Measurements from ENCODE around the gene GALNT9. TPM values are rescaled to one million over a fixed set of nuclear protein-coding genes. Genes with fewer than 3 reads are reported as not detected.

The GALNT9 gene
- total RNA-seq, 1 experiment from 2014 or later, result 2.6 TPM

DNA sequence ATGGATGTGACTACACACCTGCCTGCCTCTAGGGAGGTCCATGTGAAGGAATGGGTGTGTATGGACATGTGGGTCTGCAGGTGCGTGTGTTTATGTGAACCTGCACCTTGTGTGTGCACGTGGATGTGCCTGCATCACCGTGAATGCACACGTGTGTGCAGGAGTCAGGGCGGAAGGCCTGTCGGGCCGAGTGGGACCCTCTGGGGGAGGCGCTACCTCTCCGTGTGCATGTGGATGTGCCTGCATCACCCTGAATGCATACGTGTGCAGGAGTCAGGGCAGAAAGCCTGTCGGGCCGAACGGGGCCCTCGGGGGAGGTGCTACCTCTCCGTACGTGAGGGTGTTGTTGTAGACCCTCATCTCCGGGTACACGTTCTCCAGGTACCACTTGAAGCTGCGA, 128.6 kb downstream of the GALNT9 start:
- H3K27ac ChIP-seq (ENCODE audit: low read depth, low read length), result no peak overlapping the region
- no peak overlapping the region for H3K4me2 ChIP-seq (ENCODE audit: low read length)
- intact Hi-C loops (cut with micrococcal nuclease), result no loop called here
- ChIA-PET RAD21 (ENCODE audit: low non-redundant PET in 1 of 2, low total read pairs in 2 of 2, uncharacterized antibody in 2 of 2, unreplicated experiment in 2 of 2) (no interaction called here), CTCF (no interaction called here), POLR2A (no interaction called here)
- no peaks in the 10 kb centered on the region for H4K20me1 ChIP-seq (ENCODE audit: insufficient read depth)
- no peaks in the 10 kb centered on the region for H3K9me2 ChIP-seq (ENCODE audit: insufficient read depth)
- ATAC-seq (no peak), DNase-seq (ENCODE audit: low read depth, low spot score) (no peak)
- H3K9me3 ChIP-seq (ENCODE audit: control insufficient read depth in 1 of 2, insufficient read depth in 1 of 2, low read depth in 1 of 2, low read length in 2 of 2), result no peaks in the 10 kb centered on the region
- BruUV-seq (replicated peaks), result no TSS peak
- no peak overlapping the region for H3K9ac ChIP-seq (ENCODE audit: low read length)
- no peak overlapping the region for H2AFZ ChIP-seq (ENCODE audit: low read depth, low read length, poor library complexity, severe bottlenecking)
- no peaks in the 10 kb centered on the region for H3K79me2 ChIP-seq (ENCODE audit: insufficient read depth, low read length)
- no peak overlapping the region for H3K4me3 ChIP-seq (replicated peaks in 1 of 2; ENCODE audit: low read depth in 1 of 2, low read length in 2 of 2)
- no peaks in the 10 kb centered on the region for H3K4me1 ChIP-seq (ENCODE audit: control insufficient read depth in 1 of 2, insufficient read depth in 2 of 2, low read length in 2 of 2)
- no peaks in the 10 kb centered on the region for H3K36me3 ChIP-seq (ENCODE audit: control insufficient read depth in 1 of 2, insufficient read depth in 2 of 2, low read length in 2 of 2)
- H3K27me3 ChIP-seq (ENCODE audit: insufficient read depth, low read length), result no peaks in the 10 kb centered on the region
- TF ChIP-seq ELF1 (IDR thresholded peaks at IDR 0.05; ENCODE audit: borderline replicate concordance, low read depth), result no peak
- TF ChIP-seq, protein P1, sequence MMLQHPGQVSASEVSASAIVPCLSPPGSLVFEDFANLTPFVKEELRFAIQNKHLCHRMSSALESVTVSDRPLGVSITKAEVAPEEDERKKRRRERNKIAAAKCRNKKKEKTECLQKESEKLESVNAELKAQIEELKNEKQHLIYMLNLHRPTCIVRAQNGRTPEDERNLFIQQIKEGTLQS (IDR thresholded peaks at IDR 0.05), result no peak
- TF ChIP-seq YY1 (IDR thresholded peaks at IDR 0.05; ENCODE audit: extremely low read depth, insufficient replicate concordance, low read depth, low read length), result no peak
- TF ChIP-seq EZH2 (IDR thresholded peaks at IDR 0.05), result no peak
- TF ChIP-seq ZFX (IDR thresholded peaks at IDR 0.05), result no peak
- TF ChIP-seq RAD21 (IDR thresholded peaks at IDR 0.05; ENCODE audit: low read depth), result no peak
- TF ChIP-seq, protein P2, sequence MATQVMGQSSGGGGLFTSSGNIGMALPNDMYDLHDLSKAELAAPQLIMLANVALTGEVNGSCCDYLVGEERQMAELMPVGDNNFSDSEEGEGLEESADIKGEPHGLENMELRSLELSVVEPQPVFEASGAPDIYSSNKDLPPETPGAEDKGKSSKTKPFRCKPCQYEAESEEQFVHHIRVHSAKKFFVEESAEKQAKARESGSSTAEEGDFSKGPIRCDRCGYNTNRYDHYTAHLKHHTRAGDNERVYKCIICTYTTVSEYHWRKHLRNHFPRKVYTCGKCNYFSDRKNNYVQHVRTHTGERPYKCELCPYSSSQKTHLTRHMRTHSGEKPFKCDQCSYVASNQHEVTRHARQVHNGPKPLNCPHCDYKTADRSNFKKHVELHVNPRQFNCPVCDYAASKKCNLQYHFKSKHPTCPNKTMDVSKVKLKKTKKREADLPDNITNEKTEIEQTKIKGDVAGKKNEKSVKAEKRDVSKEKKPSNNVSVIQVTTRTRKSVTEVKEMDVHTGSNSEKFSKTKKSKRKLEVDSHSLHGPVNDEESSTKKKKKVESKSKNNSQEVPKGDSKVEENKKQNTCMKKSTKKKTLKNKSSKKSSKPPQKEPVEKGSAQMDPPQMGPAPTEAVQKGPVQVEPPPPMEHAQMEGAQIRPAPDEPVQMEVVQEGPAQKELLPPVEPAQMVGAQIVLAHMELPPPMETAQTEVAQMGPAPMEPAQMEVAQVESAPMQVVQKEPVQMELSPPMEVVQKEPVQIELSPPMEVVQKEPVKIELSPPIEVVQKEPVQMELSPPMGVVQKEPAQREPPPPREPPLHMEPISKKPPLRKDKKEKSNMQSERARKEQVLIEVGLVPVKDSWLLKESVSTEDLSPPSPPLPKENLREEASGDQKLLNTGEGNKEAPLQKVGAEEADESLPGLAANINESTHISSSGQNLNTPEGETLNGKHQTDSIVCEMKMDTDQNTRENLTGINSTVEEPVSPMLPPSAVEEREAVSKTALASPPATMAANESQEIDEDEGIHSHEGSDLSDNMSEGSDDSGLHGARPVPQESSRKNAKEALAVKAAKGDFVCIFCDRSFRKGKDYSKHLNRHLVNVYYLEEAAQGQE (IDR thresholded peaks at IDR 0.05; ENCODE audit: low read depth), result no peak
- TF ChIP-seq SP1 (IDR thresholded peaks at IDR 0.05; ENCODE audit: low read depth), result no peak
- TF ChIP-seq FOSL1 (IDR thresholded peaks at IDR 0.05; ENCODE audit: low read depth), result no peak
- TF ChIP-seq TCF7L2 (IDR thresholded peaks at IDR 0.05; ENCODE audit: borderline replicate concordance, extremely low read depth, insufficient read depth, insufficient read length), result no peak
- TF ChIP-seq POLR2A (IDR thresholded peaks at IDR 0.05; ENCODE audit: borderline replicate concordance, extremely low read depth, insufficient read depth, insufficient read length), result no peak
- TF ChIP-seq SRF (IDR thresholded peaks at IDR 0.05; ENCODE audit: low read depth), result no peak
- TF ChIP-seq EZH2phosphoT487 (IDR thresholded peaks at IDR 0.05; ENCODE audit: borderline replicate concordance), result no peak
- TF ChIP-seq CBX3 (IDR thresholded peaks at IDR 0.05; ENCODE audit: low read depth), result no peak
- TF ChIP-seq ZNF274 (IDR thresholded peaks at IDR 0.05; ENCODE audit: low read depth, low read length), result no peak
- TF ChIP-seq, protein P3, sequence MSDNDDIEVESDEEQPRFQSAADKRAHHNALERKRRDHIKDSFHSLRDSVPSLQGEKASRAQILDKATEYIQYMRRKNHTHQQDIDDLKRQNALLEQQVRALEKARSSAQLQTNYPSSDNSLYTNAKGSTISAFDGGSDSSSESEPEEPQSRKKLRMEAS (IDR thresholded peaks at IDR 0.05), result no peak
- TF ChIP-seq EGR1 (IDR thresholded peaks at IDR 0.05; ENCODE audit: low read depth), result no peak
- no peak for TF ChIP-seq JUND (IDR thresholded peaks at IDR 0.05)
- no peak for TF ChIP-seq SIN3A (IDR thresholded peaks at IDR 0.05; ENCODE audit: low read depth)

All from HCT116 (cell line).